ENCODE data around the gene TGFB2. TPM values are rescaled to one million over a fixed set of nuclear protein-coding genes. Genes with fewer than 3 reads are reported as not detected.

Gene TGFB2
- total and polyA plus RNA-seq, 2 experiments from 2014 or later, result 0.31 to 1.4 TPM

- Histone ChIP-seq H3K36me3 (ENCODE audit: insufficient read depth) (no peaks in the 10 kb centered on the region), H3K4me3 (no peak overlapping the region), H3K79me2 (replicated peaks; ENCODE audit: insufficient read depth) (peaks cover 90% of the 10 kb centered on the region), H2AFZ (no peak overlapping the region), H3K4me1 (ENCODE audit: insufficient read depth) (peaks cover 71% of the 10 kb centered on the region), H4K20me1 (replicated peaks; ENCODE audit: insufficient read depth) (no peaks in the 10 kb centered on the region), H3K27ac (ENCODE audit: low read depth) (no peak overlapping the region), H3K9me2 (ENCODE audit: insufficient read depth) (no peaks in the 10 kb centered on the region), H3F3A (replicated peaks; ENCODE audit: low read depth) (no peaks in the 10 kb centered on the region; the same call in 1 of the 2 replicates), H3K27me3 (ENCODE audit: insufficient read depth) (no peaks in the 10 kb centered on the region), H3K4me2 (peak overlapping the region; percentile 36; the same call in 1 of the 2 replicates)
- peak overlapping the region; percentile 85 for H3K27ac Mint-ChIP-seq
- H3K4me3 Mint-ChIP-seq, result no peak overlapping the region
- H3K4me1 Mint-ChIP-seq, result peaks cover 62% of the 10 kb centered on the region
- no peak for DNase-seq (ENCODE audit: low spot score)
- H3K27me3 Mint-ChIP-seq (ENCODE audit: insufficient read depth, low read depth, poor library complexity), result no peaks in the 10 kb centered on the region
- no peak for TF ChIP-seq JUNB (IDR thresholded peaks at IDR 0.05; ENCODE audit: unreplicated experiment)
- TF ChIP-seq CTCF (conservative IDR thresholded peaks at IDR 0.05; ENCODE audit: low read depth in 2 of 2), result no peak
- no peaks in the 10 kb centered on the region for H3K9me3 Mint-ChIP-seq
- H3K36me3 Mint-ChIP-seq (ENCODE audit: low read depth), result peaks cover 22% of the 10 kb centered on the region; the same call in 2 of the 3 replicates
- ATAC-seq, result no peak
Measured at GRCh38 chr1:218296162-218296561, 49.0 kb upstream of the TGFB2 start.

DNA sequence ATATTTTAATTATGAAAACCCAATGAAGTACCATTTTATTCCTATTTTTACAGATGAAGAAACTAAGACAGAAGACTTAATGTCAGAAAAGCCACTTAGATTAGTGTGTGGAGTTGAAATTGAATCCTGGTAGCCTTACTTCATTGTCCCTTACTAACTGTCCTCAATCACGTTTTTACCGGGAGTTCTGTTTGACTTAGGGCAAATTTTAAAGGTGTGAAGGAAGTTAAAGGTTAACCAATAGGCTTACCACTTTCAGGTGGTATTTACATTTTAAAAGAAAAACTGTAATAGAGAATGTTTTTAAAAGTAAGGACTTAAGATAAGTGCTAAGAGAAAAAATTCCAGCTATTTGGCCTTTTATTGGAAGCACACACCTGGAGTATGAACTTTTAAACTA, 47.7 kb upstream of the TGFB2 start:
- Mint-ChIP-seq H3K36me3 (ENCODE audit: low read depth) (peaks cover 22% of the 10 kb centered on the region; the same call in 2 of the 3 replicates), H3K4me1 (peaks cover 73% of the 10 kb centered on the region), H3K9me3 (no peaks in the 10 kb centered on the region), H3K27ac (peak overlapping the region; percentile 80), H3K4me3 (0 out of 3 replicates have a peak overlapping the region, but pooled peaks have one; percentile 4), H3K27me3 (ENCODE audit: insufficient read depth, low read depth, poor library complexity) (no peaks in the 10 kb centered on the region)
- no peaks in the 10 kb centered on the region for H3K36me3 ChIP-seq (ENCODE audit: insufficient read depth)
- no peak overlapping the region for H2AFZ ChIP-seq
- no peaks in the 10 kb centered on the region for H4K20me1 ChIP-seq (replicated peaks; ENCODE audit: insufficient read depth)
- no peaks in the 10 kb centered on the region for H3K27me3 ChIP-seq (ENCODE audit: insufficient read depth)
- no peaks in the 10 kb centered on the region for H3K9me2 ChIP-seq (ENCODE audit: insufficient read depth)
- H3K4me3 ChIP-seq, result no peak overlapping the region
- H3K79me2 ChIP-seq (replicated peaks; ENCODE audit: insufficient read depth), result peaks cover 86% of the 10 kb centered on the region
- H3K27ac ChIP-seq (ENCODE audit: low read depth), result peak overlapping the region; percentile 83
- DNase-seq (ENCODE audit: low spot score) (peak; percentile 10), ATAC-seq (no peak)
- TF ChIP-seq ZNF114 (CRISPR knock-in tag; IDR thresholded peaks at IDR 0.05), result no peak
- TF ChIP-seq NANOG (IDR thresholded peaks at IDR 0.05; ENCODE audit: borderline replicate concordance), result no peak
- no peak for TF ChIP-seq STAT1 (IDR thresholded peaks at IDR 0.05; ENCODE audit: unreplicated experiment)
- TF ChIP-seq, protein P1, sequence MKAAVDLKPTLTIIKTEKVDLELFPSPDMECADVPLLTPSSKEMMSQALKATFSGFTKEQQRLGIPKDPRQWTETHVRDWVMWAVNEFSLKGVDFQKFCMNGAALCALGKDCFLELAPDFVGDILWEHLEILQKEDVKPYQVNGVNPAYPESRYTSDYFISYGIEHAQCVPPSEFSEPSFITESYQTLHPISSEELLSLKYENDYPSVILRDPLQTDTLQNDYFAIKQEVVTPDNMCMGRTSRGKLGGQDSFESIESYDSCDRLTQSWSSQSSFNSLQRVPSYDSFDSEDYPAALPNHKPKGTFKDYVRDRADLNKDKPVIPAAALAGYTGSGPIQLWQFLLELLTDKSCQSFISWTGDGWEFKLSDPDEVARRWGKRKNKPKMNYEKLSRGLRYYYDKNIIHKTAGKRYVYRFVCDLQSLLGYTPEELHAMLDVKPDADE (IDR thresholded peaks at IDR 0.05), result no peak
- peak overlapping the region; percentile 24 for H3K4me2 ChIP-seq
- H3F3A ChIP-seq (replicated peaks; ENCODE audit: low read depth), result no peaks in the 10 kb centered on the region; the same call in 1 of the 2 replicates
- peaks cover 84% of the 10 kb centered on the region for H3K4me1 ChIP-seq (ENCODE audit: insufficient read depth)

GRCh38 chr1:218297867-218298266, 47.3 kb upstream of the TGFB2 start:
- H3K4me3 ChIP-seq, result no peak overlapping the region
- no peaks in the 10 kb centered on the region for H3K36me3 ChIP-seq (ENCODE audit: insufficient read depth)
- no peak for TF ChIP-seq STAT1 (IDR thresholded peaks at IDR 0.05; ENCODE audit: unreplicated experiment)
- no peak for TF ChIP-seq ZNF114 (CRISPR knock-in tag; IDR thresholded peaks at IDR 0.05)
- TF ChIP-seq ZNF331 (CRISPR knock-in tag; IDR thresholded peaks at IDR 0.05; ENCODE audit: low read depth), result no peak
- TF ChIP-seq NANOG (IDR thresholded peaks at IDR 0.05; ENCODE audit: borderline replicate concordance), result no peak
- TF ChIP-seq EZH2phosphoT487 (IDR thresholded peaks at IDR 0.05; ENCODE audit: unreplicated experiment), result no peak
- no peak for ATAC-seq
- peak overlapping the region; percentile 18; the same call in 1 of the 3 replicates for H3K4me3 Mint-ChIP-seq
- H3K27ac ChIP-seq (ENCODE audit: low read depth), result peak overlapping the region; percentile 83
- no peaks in the 10 kb centered on the region for H3K27me3 Mint-ChIP-seq (ENCODE audit: insufficient read depth, low read depth, poor library complexity)
- H3K27ac Mint-ChIP-seq, result peak overlapping the region; percentile 92
- H3K4me1 ChIP-seq (ENCODE audit: insufficient read depth), result peaks cover 88% of the 10 kb centered on the region
- no peaks in the 10 kb centered on the region for H3K27me3 ChIP-seq (ENCODE audit: insufficient read depth)
- H3K9me2 ChIP-seq (ENCODE audit: insufficient read depth), result no peaks in the 10 kb centered on the region
- no peak for DNase-seq (ENCODE audit: low spot score)
- no peaks in the 10 kb centered on the region; the same call in 1 of the 2 replicates for H3F3A ChIP-seq (replicated peaks; ENCODE audit: low read depth)
- H3K4me1 Mint-ChIP-seq, result peaks cover 77% of the 10 kb centered on the region
- H3K36me3 Mint-ChIP-seq (ENCODE audit: low read depth), result peaks cover 22% of the 10 kb centered on the region; the same call in 2 of the 3 replicates
- no peak overlapping the region for H2AFZ ChIP-seq
- H3K79me2 ChIP-seq (replicated peaks; ENCODE audit: insufficient read depth), result peaks cover 86% of the 10 kb centered on the region
- no peaks in the 10 kb centered on the region for H3K9me3 Mint-ChIP-seq
- H3K4me2 ChIP-seq, result peak overlapping the region; percentile 24
- no peaks in the 10 kb centered on the region for H4K20me1 ChIP-seq (replicated peaks; ENCODE audit: insufficient read depth)

Measured in GM23338 (cell line).